Stimulated activated CD8-positive, alpha-beta memory T cell treated with anti-CD3 and anti-CD28 coated beads, Interleukin-2, amount 100 ng/mL, for 48 hours (primary cell): ENCODE data around the gene GRIA1.

Source experiments
- DNase-seq, 2 donors: peaks; one replicate each; pipeline ENCODE4 v3.0.0-alpha.2; 2020; ENCODE audit warnings: low read depth in 2 of 2

GRIA1 gene

GRCh38 chr5:153659039-153659736, 168.7 kb downstream of the GRIA1 start:
- DNase-seq = no peak

GRCh38 chr5:153660919-153661318, 170.4 kb downstream of the GRIA1 start:
- no peak for DNase-seq

- DNase-seq = no peak
These were observed 171.4 kb downstream of the GRIA1 start for GRCh38 chr5:153661897-153662296.

GRCh38 chr5:153670101-153670500, 179.6 kb downstream of the GRIA1 start:
- DNase-seq = no peak

- DNase-seq = no peak
These were observed 181.3 kb downstream of the GRIA1 start for GRCh38 chr5:153671653-153672346.

DNA sequence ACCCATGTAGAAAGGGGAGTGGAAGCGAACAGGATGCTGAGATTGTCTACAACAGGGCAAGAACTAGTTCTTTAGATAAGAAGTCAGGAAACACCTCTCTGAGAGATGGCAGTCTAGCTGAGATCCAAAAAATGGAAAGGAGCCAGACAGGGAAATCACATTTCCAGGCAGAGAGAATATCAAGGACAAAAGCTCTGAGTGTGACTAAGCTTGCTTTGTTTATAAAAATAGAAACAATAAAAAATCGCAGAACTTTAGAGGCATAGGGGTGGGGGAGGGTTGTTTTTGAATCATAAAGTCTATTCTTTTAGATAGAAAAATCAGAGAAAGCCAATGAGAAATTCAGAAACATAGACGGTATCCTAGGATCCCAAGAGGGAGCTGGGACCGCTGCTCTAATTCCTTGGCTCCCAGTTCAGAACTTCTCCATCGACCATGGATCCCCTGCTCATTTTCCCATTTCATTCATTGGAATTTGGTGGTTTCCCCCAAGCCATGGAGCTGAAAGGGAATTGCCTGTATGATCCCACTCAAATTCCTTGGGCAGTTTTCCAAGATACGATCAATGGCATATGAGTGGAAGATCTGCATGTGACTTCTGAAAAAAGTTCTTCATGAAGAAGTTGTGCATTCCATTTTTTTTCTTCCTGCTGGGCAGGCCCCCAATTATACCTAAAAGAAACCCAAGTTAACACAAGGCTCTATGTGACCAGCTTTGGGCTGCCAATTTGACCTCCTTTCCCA, 182.0 kb downstream of the GRIA1 start:
- no peak for DNase-seq

GRCh38 chr5:153674356-153674755, 183.9 kb downstream of the GRIA1 start:
- no peak for DNase-seq

GRCh38 chr5:153676406-153676805, 185.9 kb downstream of the GRIA1 start:
- no peak for DNase-seq

- no peak for DNase-seq
These were observed 186.4 kb downstream of the GRIA1 start for GRCh38 chr5:153676821-153677220.

DNA sequence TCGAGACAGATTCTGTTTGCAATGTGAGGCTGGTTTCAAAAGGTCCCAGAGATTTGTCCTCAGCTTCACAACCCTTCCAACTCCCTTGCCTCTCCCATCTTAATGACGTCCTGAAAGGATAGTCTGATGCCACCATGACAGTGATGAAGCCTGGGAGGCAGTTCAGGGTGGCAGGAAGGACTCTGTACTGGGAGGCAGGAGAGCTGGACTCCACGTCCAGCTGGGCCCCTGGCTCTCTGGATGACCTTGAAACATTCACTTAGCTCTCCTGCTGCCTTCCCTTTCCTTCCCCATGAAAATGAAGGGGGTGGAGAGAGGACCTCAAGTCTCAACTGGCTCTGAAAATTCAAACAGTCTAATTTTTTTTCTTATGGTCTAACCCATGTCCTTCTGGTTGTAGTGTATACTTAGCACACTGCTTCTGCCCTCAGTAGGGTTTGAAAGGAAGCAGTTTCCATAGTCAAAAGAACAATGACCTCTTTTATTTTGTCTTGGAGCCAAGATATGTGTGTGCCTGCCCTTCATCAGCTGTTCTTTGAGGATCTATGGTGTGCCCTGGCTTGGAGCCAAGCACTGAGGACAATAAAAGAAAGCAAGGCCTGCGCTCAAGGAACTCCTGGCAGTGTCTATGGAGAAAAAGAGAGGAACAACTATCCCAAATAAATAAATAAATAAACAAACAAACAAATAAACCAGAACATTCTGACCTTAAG, 188.3 kb downstream of the GRIA1 start:
- no peak for DNase-seq

DNA sequence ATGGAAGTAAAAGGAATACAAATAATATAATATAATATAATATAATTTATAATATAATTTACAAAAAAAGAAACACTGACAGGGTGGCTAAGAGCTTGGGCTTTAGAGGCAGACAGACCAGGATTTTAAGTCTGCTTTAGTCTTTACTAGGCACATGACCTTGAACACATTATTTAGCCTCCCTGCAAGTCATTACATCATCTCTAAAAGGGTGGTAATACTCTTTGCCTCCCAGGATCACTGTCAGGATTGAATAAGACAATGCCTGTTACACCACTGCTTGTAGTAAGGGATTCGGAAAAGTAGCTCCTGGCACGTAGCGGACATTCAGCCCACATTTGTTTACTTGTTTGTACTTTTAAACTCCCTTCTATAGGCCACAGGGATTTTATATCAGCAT, 199.8 kb downstream of the GRIA1 start:
- DNase-seq = no peak

GRCh38 chr5:153696256-153696655, 205.8 kb downstream of the GRIA1 start:
- no peak for DNase-seq

DNA sequence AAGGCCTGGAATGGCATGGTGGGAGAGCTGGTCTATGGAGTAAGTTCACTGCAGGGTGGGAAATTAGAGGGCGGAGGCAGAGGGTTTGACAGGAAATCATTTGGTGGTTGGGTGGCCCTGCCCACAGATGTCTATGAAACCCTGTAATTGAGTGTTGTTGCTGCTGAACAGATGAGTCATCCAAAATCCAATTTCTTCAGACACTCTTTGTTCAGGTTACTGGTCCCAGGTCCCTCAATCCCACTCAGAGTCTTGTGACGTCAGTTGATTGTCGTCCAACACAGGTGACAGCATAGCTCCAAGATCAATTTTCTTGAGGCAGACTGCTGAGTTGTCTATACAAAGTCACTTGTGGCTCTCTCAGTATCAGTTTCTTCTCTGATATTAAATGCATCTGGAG, 208.6 kb downstream of the GRIA1 start:
- DNase-seq = no peak

DNA sequence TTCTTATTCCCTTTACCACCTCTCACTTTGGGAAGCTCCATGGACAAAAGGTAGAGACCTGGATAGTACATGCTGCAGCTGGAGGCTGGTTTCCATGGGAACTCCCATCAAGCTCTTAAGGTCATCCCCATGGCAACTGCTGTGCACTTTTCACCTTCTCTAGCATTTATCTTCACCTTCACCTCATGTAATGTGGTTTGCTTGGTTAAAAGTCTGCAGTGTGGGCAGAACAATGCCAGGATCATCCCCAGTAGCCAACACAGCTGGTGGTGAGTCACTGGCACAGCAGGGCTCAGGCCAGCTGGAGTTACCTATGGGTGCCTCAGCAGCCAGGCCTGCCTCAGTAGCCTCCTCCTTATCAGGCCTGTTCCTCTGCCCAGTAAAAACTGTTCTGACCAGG, 210.5 kb downstream of the GRIA1 start:
- no peak for DNase-seq

DNA sequence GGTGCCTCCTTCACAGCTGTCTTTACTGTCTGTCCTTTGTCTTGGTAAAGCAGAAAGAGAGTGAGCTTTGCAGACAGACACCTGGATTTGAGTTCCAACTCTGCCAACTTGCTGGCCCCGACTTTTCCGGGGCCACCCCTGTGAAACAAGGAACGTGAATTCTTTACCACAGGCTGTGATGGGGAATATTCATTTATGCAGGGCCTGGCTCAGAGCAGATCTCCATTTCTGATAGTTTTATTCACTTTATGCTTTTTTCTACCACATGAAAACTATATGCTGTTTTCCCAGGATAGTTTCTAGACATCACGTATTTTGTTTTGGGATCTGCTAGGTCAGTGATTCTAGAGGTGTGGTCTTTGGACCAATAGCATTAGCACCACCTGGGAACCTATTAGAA, 211.8 kb downstream of the GRIA1 start:
- no peak for DNase-seq

GRCh38 chr5:153704110-153704509, 213.6 kb downstream of the GRIA1 start:
- DNase-seq = no peak

GRCh38 chr5:153707626-153708025, 217.2 kb downstream of the GRIA1 start:
- DNase-seq = no peak

GRCh38 chr5:153711755-153712154, 221.3 kb downstream of the GRIA1 start:
- no peak for DNase-seq

- no peak for DNase-seq
These were observed 222.5 kb downstream of the GRIA1 start for GRCh38 chr5:153712946-153713345.

GRCh38 chr5:153713943-153714342, 223.5 kb downstream of the GRIA1 start:
- no peak for DNase-seq

- DNase-seq = no peak
These were observed 224.3 kb downstream of the GRIA1 start for GRCh38 chr5:153714798-153715197.

DNA sequence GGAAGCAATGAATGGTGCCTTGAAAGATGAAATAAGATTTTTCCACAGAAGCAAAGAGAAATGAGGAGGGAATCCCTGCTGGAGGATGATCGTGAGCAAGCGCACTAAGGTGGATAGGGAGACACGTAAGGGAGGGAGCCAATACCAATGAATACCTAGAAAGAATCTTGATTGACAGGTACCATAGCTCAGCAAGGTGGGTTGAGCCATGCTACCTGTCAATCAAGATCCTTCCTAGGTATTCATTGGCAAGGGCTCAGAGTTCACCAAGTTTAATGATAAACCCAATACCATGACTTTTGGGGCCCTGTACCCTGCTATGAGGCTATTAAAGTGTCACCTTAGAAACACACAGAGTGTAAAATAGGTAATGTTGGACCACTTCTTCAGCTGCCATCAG, 226.8 kb downstream of the GRIA1 start:
- DNase-seq = no peak
